OCI-LY7 (cell line): ENCODE results near the gene ACSL6. TPM values are rescaled to one million over a fixed set of nuclear protein-coding genes. Genes with fewer than 3 reads are reported as not detected.

ENCODE experiments used
- BruUV-seq: library from RNA; stranded (reverse); fragments of 400-500 nt; replicated peaks from 2 replicates; lab custom pipeline; 2021; lab: Mats Ljungman, UMichigan
- CTCF ChIA-PET: fragments of 300-600 bp; sonication (Branson Sonifier 250); formaldehyde crosslinking; loops from one replicate; lab custom pipeline; 2022; ENCODE audit warnings: antibody characterized with exemption; ENCODE audit not compliant: unreplicated experiment; lab: Charles Lee
- POLR2A ChIA-PET: fragments of 300-600 bp; sonication (Branson Sonifier 250); formaldehyde crosslinking; loops from one replicate; lab custom pipeline; 2022; ENCODE audit warnings: antibody characterized with exemption; lab: Charles Lee
- DNase-seq: peaks from one replicate; pipeline ENCODE4 v3.0.0-alpha.2; 2015; ENCODE audit warnings: low spot score
- H2AFZ ChIP-seq: fragments of 200-600 bp; sonication (generic), shearing (Covaris generic); 2 replicates; pipeline ENCODE4 v1.6.1; 2014; ENCODE audit warnings: mild to moderate bottlenecking, antibody characterized with exemption, low read length, moderate library complexity
- H3K27ac ChIP-seq: fragments of 200-600 bp; sonication (generic); 2 replicates; pipeline ENCODE4 v1.5.1; 2014; ENCODE audit warnings: mixed run types, low read depth, mild to moderate bottlenecking, moderate library complexity, low read length, inconsistent platforms; ENCODE audit not compliant: poor library complexity, severe bottlenecking
- H3K36me3 ChIP-seq: fragments of 200-600 bp; sonication (generic); 2 replicates; pipeline ENCODE4 v1.6.1; 2014; ENCODE audit warnings: mild to moderate bottlenecking, antibody characterized with exemption, low read length, moderate library complexity, mixed read lengths; ENCODE audit not compliant: insufficient read depth
- H3K4me1 ChIP-seq: fragments of 200-600 bp; sonication (generic); 2 replicates; pipeline ENCODE4 v1.5.1; 2014; ENCODE audit warnings: mild to moderate bottlenecking, low read length; ENCODE audit not compliant: insufficient read depth, poor library complexity, severe bottlenecking
- H3K4me2 ChIP-seq: fragments of 200-600 bp; sonication (generic); 2 replicates; pipeline ENCODE4 v1.6.1; 2014; ENCODE audit warnings: mild to moderate bottlenecking, low read length
- H3K4me3 ChIP-seq: fragments of 200-600 bp; sonication (generic); 2 replicates; pipeline ENCODE4 v1.5.1; 2014; ENCODE audit warnings: mild to moderate bottlenecking, low read depth, low read length; ENCODE audit not compliant: poor library complexity, severe bottlenecking
- H3K79me2 ChIP-seq: fragments of 200-600 bp; sonication (generic); 2 replicates; pipeline ENCODE4 v1.6.1; 2016; ENCODE audit warnings: low read depth, mild to moderate bottlenecking, low read length, moderate library complexity, mixed read lengths; ENCODE audit not compliant: insufficient read depth
- H3K9me2 ChIP-seq: fragments of 200-600 bp; sonication (generic); 2 replicates; pipeline ENCODE4 v1.6.1; 2016; ENCODE audit warnings: mild to moderate bottlenecking, low read length, mixed read lengths; ENCODE audit not compliant: insufficient read depth
- H3K9me3 ChIP-seq: fragments of 200-600 bp; sonication (generic); 2 replicates; pipeline ENCODE4 v1.6.1; 2014; ENCODE audit warnings: mild to moderate bottlenecking, mixed run types, low read length, mixed read lengths
- H4K20me1 ChIP-seq: fragments of 200-600 bp; sonication (generic); 2 replicates; pipeline ENCODE4 v1.6.1; 2014; ENCODE audit warnings: mild to moderate bottlenecking, antibody characterized with exemption, low read length, moderate library complexity, mixed read lengths; ENCODE audit not compliant: insufficient read depth
- CTCF ChIP-seq: fragments of 200-600 bp; sonication (generic); conservative IDR thresholded peaks from 2 replicates; pipeline ENCODE4 v1.5.1; 2014; ENCODE audit warnings: mild to moderate bottlenecking, antibody characterized with exemption, low read length, moderate library complexity, mixed read lengths
- EZH2phosphoT487 ChIP-seq: fragments of 200-600 bp; sonication (generic); IDR thresholded peaks from 2 replicates; pipeline ENCODE4 v1.6.1; 2018; ENCODE audit warnings: low read depth, borderline replicate concordance, mild to moderate bottlenecking, mixed run types, antibody characterized with exemption, low read length, moderate library complexity, mixed read lengths
- intact Hi-C: fragments of 100-400 bp; cut with micrococcal nuclease; formaldehyde crosslinking; loops from one replicate; pipeline ENCODE4 v1.10.0; 2022; ENCODE audit not compliant: unreplicated experiment
- total RNA-seq, 2 experiments: library from RNA; depleted of rRNA in 1 of 2; stranded (reverse); fragments of >200 nt in 1 of 2; shearing (Covaris generic) in 1 of 2; gene quantifications; 2 replicates each; pipeline ENCODE4 v1.2.3, GENCODE V29; 2014 to 2022

ACSL6 gene
- total RNA-seq, 2 experiments from 2014 or later: not detected

GRCh38 chr5:131966551-131966950, 44.9 kb downstream of the ACSL6 start:
- intact Hi-C loops: no loop called here
- Histone ChIP-seq H4K20me1 (no peaks in the 10 kb centered on the region), H3K9me3 (no peaks in the 10 kb centered on the region), H3K9me2 (no peaks in the 10 kb centered on the region), H3K4me2 (no peak overlapping the region), H3K79me2 (no peaks in the 10 kb centered on the region), H3K36me3 (no peaks in the 10 kb centered on the region), H3K4me3 (no peak overlapping the region), H3K27ac (no peak overlapping the region), H3K4me1 (no peaks in the 10 kb centered on the region), H2AFZ (no peak overlapping the region)
- ChIA-PET POLR2A (no interaction called here), CTCF (no interaction called here)
- no peak for DNase-seq
- no TSS peak for BruUV-seq
- no peak for TF ChIP-seq EZH2phosphoT487
- no peak for TF ChIP-seq CTCF

GRCh38 chr5:131965826-131966415, 45.5 kb downstream of the ACSL6 start:
- intact Hi-C loops: no loop called here
- Histone ChIP-seq H4K20me1 (no peaks in the 10 kb centered on the region), H2AFZ (no peak overlapping the region), H3K4me1 (no peaks in the 10 kb centered on the region), H3K9me3 (no peaks in the 10 kb centered on the region), H3K4me2 (no peak overlapping the region), H3K9me2 (no peaks in the 10 kb centered on the region), H3K27ac (no peak overlapping the region), H3K36me3 (no peaks in the 10 kb centered on the region), H3K79me2 (no peaks in the 10 kb centered on the region), H3K4me3 (no peak overlapping the region)
- TF ChIP-seq EZH2phosphoT487: no peak
- TF ChIP-seq CTCF: no peak
- DNase-seq: no peak
- POLR2A ChIA-PET: no interaction called here
- CTCF ChIA-PET: interaction anchor here (0.6 kb wide), 1 partner anchor 280 kb away, joined by 3 read pairs; no protein-coding TSS in a partner anchor
- no TSS peak for BruUV-seq

GRCh38 chr5:131959906-131960305, 51.6 kb downstream of the ACSL6 start:
- no peak for DNase-seq
- ChIA-PET CTCF (no interaction called here), POLR2A (no interaction called here)
- Histone ChIP-seq H3K9me3 (no peaks in the 10 kb centered on the region), H3K36me3 (no peaks in the 10 kb centered on the region), H3K9me2 (no peaks in the 10 kb centered on the region), H2AFZ (no peak overlapping the region), H3K79me2 (no peaks in the 10 kb centered on the region), H3K4me1 (no peaks in the 10 kb centered on the region), H4K20me1 (no peaks in the 10 kb centered on the region), H3K27ac (no peak overlapping the region), H3K4me2 (no peak overlapping the region), H3K4me3 (no peak overlapping the region)
- intact Hi-C loops: no loop called here
- no TSS peak for BruUV-seq
- TF ChIP-seq EZH2phosphoT487: no peak
- no peak for TF ChIP-seq CTCF
